Measurements from ENCODE around the gene SLIT1.

DNA sequence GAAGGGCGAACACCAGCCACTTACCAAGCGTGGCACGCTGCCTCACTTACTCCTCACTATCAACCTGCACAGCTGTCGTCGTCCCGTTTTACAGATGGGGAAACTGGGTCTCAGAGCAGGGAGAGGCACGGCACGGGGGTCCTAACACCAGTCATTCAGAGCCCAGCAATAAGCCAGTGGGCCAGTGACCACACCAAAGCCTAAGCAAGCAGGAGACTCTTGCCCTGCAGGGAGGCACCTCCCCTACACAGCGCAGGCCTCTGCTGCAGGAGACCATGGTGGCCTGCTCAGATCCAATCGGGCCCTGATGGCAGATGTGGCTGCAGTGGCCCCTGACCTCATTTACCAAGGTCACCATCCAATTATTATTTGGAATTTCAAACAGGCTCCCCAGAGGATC lies 4.8 kb downstream of the SLIT1 start:
- TF ChIP-seq, protein P1, sequence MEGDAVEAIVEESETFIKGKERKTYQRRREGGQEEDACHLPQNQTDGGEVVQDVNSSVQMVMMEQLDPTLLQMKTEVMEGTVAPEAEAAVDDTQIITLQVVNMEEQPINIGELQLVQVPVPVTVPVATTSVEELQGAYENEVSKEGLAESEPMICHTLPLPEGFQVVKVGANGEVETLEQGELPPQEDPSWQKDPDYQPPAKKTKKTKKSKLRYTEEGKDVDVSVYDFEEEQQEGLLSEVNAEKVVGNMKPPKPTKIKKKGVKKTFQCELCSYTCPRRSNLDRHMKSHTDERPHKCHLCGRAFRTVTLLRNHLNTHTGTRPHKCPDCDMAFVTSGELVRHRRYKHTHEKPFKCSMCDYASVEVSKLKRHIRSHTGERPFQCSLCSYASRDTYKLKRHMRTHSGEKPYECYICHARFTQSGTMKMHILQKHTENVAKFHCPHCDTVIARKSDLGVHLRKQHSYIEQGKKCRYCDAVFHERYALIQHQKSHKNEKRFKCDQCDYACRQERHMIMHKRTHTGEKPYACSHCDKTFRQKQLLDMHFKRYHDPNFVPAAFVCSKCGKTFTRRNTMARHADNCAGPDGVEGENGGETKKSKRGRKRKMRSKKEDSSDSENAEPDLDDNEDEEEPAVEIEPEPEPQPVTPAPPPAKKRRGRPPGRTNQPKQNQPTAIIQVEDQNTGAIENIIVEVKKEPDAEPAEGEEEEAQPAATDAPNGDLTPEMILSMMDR (IDR thresholded peaks at IDR 0.05), result no peak
- no peak for TF ChIP-seq EZH2 (IDR thresholded peaks at IDR 0.05; ENCODE audit: borderline replicate concordance, insufficient read depth, low read depth, low read length, poor library complexity, severe bottlenecking)
